Measurements from ENCODE around the gene HDAC9.

DNA sequence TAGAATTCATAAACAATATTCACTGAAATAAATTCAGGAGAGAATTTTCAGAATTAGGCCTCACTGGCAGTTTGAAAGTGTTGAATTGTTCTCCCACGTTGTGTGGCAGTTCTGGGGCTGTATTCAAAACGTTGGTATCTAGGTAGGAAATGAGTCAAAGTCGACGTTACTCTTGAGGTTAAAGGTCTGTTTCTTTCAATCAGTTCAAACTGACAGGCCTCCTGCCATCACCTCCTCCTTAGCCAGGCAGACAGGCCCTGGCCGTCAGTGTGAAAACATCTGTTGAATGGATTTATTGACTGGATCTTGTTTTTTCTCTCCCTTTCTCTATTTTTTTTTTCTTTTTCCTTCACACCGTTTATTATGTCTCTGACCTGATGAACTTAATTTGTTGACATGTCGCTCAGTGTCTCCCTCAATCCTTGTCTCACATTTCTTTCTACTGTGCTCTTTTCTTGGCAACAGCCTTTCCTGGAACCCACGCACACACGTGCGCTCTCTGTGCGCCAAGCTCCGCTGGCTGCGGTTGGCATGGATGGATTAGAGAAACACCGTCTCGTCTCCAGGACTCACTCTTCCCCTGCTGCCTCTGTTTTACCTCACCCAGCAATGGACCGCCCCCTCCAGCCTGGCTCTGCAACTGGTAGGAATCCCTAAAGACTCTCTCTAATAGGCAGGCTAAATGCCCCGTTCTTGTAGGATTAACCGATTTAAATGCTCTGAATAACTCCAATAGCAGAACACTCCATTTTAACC, 231.7 kb downstream of the HDAC9 start:
- TF ChIP-seq, protein P1, sequence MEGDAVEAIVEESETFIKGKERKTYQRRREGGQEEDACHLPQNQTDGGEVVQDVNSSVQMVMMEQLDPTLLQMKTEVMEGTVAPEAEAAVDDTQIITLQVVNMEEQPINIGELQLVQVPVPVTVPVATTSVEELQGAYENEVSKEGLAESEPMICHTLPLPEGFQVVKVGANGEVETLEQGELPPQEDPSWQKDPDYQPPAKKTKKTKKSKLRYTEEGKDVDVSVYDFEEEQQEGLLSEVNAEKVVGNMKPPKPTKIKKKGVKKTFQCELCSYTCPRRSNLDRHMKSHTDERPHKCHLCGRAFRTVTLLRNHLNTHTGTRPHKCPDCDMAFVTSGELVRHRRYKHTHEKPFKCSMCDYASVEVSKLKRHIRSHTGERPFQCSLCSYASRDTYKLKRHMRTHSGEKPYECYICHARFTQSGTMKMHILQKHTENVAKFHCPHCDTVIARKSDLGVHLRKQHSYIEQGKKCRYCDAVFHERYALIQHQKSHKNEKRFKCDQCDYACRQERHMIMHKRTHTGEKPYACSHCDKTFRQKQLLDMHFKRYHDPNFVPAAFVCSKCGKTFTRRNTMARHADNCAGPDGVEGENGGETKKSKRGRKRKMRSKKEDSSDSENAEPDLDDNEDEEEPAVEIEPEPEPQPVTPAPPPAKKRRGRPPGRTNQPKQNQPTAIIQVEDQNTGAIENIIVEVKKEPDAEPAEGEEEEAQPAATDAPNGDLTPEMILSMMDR (conservative IDR thresholded peaks at IDR 0.05; ENCODE audit: low read length) = no peak
- TF ChIP-seq EZH2phosphoT487 (IDR thresholded peaks at IDR 0.05; ENCODE audit: borderline replicate concordance) = no peak

All from Loucy (cell line).